Measurements from ENCODE around the gene MZT1. TPM values are rescaled to one million over a fixed set of nuclear protein-coding genes. Genes with fewer than 3 reads are reported as not detected.

MZT1 gene
- total RNA-seq, 1 experiment from 2014 or later = 21.3 TPM

GRCh38 chr13:72678312-72678711, 49.1 kb downstream of the MZT1 start:
- H2AFZ ChIP-seq (ENCODE audit: low read length) = no peak overlapping the region
- no peaks in the 10 kb centered on the region for H3K79me1 ChIP-seq (ENCODE audit: insufficient read depth, low read depth, low read length, poor library complexity, severe bottlenecking)
- no peak overlapping the region for H3K4me3 Mint-ChIP-seq

More at GRCh38 chr13:72678312-72678711, 49.1 kb downstream of the MZT1 start:
- Histone ChIP-seq H3K27me3 (ENCODE audit: insufficient read depth, low read length) (no peaks in the 10 kb centered on the region), H4K91ac (ENCODE audit: insufficient read length, low read depth, low read length) (no peak overlapping the region), H3K9ac (ENCODE audit: extremely low read depth, insufficient read length, low read length) (no peak overlapping the region), H3K23ac (ENCODE audit: insufficient read length, low read depth, low read length) (no peak overlapping the region), H3T11ph (ENCODE audit: low read length) (no peak overlapping the region), H3K4ac (ENCODE audit: low read depth, low read length) (no peak overlapping the region), H2BK20ac (ENCODE audit: low read depth, low read length, poor library complexity, severe bottlenecking) (no peak overlapping the region), H2BK5ac (ENCODE audit: insufficient read length, low read length) (no peak overlapping the region), H3K9me3 (ENCODE audit: control insufficient read depth, low read depth, low read length) (no peaks in the 10 kb centered on the region), H4K8ac (replicated peaks; ENCODE audit: insufficient read length, low read depth, low read length) (no peak overlapping the region), H3K4me1 (ENCODE audit: insufficient read depth, low read length) (no peaks in the 10 kb centered on the region), H2BK12ac (ENCODE audit: insufficient read length, low read depth, low read length) (no peak overlapping the region), H4K5ac (ENCODE audit: insufficient read length, low read depth, low read length) (no peak overlapping the region), H2BK120ac (ENCODE audit: low read depth, low read length, poor library complexity, severe bottlenecking) (no peak overlapping the region), H3K18ac (ENCODE audit: insufficient read length, low read depth, low read length) (no peak overlapping the region), H3K23me2 (ENCODE audit: insufficient read length, low read depth, low read length, poor library complexity, severe bottlenecking) (no peaks in the 10 kb centered on the region), H2AK5ac (ENCODE audit: insufficient read length, low read length) (no peak overlapping the region), H2BK15ac (ENCODE audit: low read depth, low read length) (no peak overlapping the region), H3K14ac (ENCODE audit: insufficient read depth, low read length) (no peak overlapping the region), H4K20me1 (ENCODE audit: control insufficient read depth, insufficient read depth, insufficient read length) (no peaks in the 10 kb centered on the region), H3K4me2 (ENCODE audit: insufficient read depth, insufficient read length, low read length) (no peak overlapping the region), H3K27ac (ENCODE audit: insufficient read length, low read depth, low read length) (no peak overlapping the region), H3K56ac (ENCODE audit: insufficient read length, low read depth, low read length) (no peak overlapping the region), H3K79me2 (ENCODE audit: insufficient read depth, low read length) (no peaks in the 10 kb centered on the region)
- DNase-seq = no peak
- no peak for TF ChIP-seq CTCF (conservative IDR thresholded peaks at IDR 0.05)
- H3K4me1 Mint-ChIP-seq = peaks cover 6 to 8% of the 10 kb centered on the region in 2 experiments
- H3K36me3 Mint-ChIP-seq (ENCODE audit: insufficient read depth in 1 of 3, low read depth in 3 of 3) = no peaks in the 10 kb centered on the region
- WGBS (ENCODE audit: extremely low coverage, insufficient read length, low lambda C conversion rate) = no CpG with 5 or more reads among the region's 1 CpG
- H3K27ac Mint-ChIP-seq = no peak overlapping the region
- H3K9me3 Mint-ChIP-seq = peaks cover 0 to 3% of the 10 kb centered on the region in 2 experiments; a peak in 3 of 5 replicates
- H3K27me3 Mint-ChIP-seq (ENCODE audit: low read depth) = no peaks in the 10 kb centered on the region
